SK-N-SH treated with all-trans-retinoic acid at 6 μM for 48 hours (cell line): ENCODE measurements around the gene CPN1.

Source experiments
- ATAC-seq: fragments of 200-7000 bp; cut with Tn5 transposase; 3 replicates; pipeline ENCODE4 v1.9.1; 2020; ENCODE audit warnings: mild to moderate bottlenecking, moderate library complexity
- ARNTL ChIP-seq: fragments of 450-650 bp; formaldehyde crosslinking; IDR thresholded peaks from 2 replicates; pipeline ENCODE4 v1.5.0; 2020; ENCODE audit warnings: low read depth, mild to moderate bottlenecking, moderate library complexity, borderline replicate concordance
- BACH2 ChIP-seq: fragments of 250-450 bp; sonication (Bioruptor Pico); IDR thresholded peaks from 2 replicates; pipeline ENCODE4 v1.9.0; 2021; ENCODE audit warnings: mild to moderate bottlenecking, borderline replicate concordance
- CSDC2 ChIP-seq: fragments of 250-450 bp; sonication (Bioruptor Pico); IDR thresholded peaks from 2 replicates; pipeline ENCODE4 v1.5.0; 2020; ENCODE audit warnings: mild to moderate bottlenecking, moderate library complexity
- ESRRG ChIP-seq: fragments of 250-450 bp; sonication (Bioruptor Pico); IDR thresholded peaks from 2 replicates; pipeline ENCODE4 v1.6.1; 2021; ENCODE audit warnings: mild to moderate bottlenecking
- GLIS3 ChIP-seq: fragments of 250-450 bp; sonication (Bioruptor Pico); IDR thresholded peaks from 2 replicates; pipeline ENCODE4 v1.5.0; 2020; ENCODE audit warnings: mild to moderate bottlenecking, moderate library complexity
- ISL1 ChIP-seq: fragments of 250-450 bp; sonication (Bioruptor Pico); IDR thresholded peaks from 2 replicates; pipeline ENCODE4 v2.1.2; 2022; ENCODE audit warnings: mild to moderate bottlenecking, moderate library complexity
- OSR1 ChIP-seq: fragments of 250-450 bp; sonication (Bioruptor Pico); IDR thresholded peaks from 2 replicates; pipeline ENCODE4 v1.8.0; 2022; ENCODE audit warnings: moderate library complexity, mild to moderate bottlenecking, inconsistent platforms
- PPARA ChIP-seq: fragments of 250-450 bp; sonication (Bioruptor Pico); IDR thresholded peaks from 2 replicates; pipeline ENCODE4 v1.5.0; 2020; ENCODE audit warnings: mild to moderate bottlenecking, borderline replicate concordance
- RARB ChIP-seq: fragments of 250-450 bp; sonication (Bioruptor Pico); IDR thresholded peaks from 2 replicates; pipeline ENCODE4 v1.8.0; 2021; ENCODE audit warnings: mild to moderate bottlenecking, moderate library complexity
- SNAI2 ChIP-seq: fragments of 250-450 bp; sonication (Bioruptor Pico); IDR thresholded peaks from 2 replicates; pipeline ENCODE4 v1.5.0; 2020; ENCODE audit warnings: mild to moderate bottlenecking, moderate library complexity
- TCF4 ChIP-seq: fragments of 250-450 bp; sonication (Bioruptor Pico); IDR thresholded peaks from 2 replicates; pipeline ENCODE4 v1.8.0; 2021; ENCODE audit warnings: mild to moderate bottlenecking, moderate library complexity, borderline replicate concordance
- ZC3H10 ChIP-seq: fragments of 250-450 bp; sonication (Bioruptor Pico); IDR thresholded peaks from 2 replicates; pipeline ENCODE4 v1.5.1; 2021; ENCODE audit warnings: mild to moderate bottlenecking, moderate library complexity
- ZFP3 ChIP-seq: fragments of 250-450 bp; sonication (Bioruptor Pico); IDR thresholded peaks from 2 replicates; pipeline ENCODE4 v1.5.0; 2020; ENCODE audit warnings: mild to moderate bottlenecking, moderate library complexity
- ZFP30 ChIP-seq: fragments of 450-650 bp; formaldehyde crosslinking; IDR thresholded peaks from 2 replicates; pipeline ENCODE4 v1.5.0; 2022; ENCODE audit warnings: mild to moderate bottlenecking, moderate library complexity
- ZNF565 ChIP-seq: fragments of 450-650 bp; formaldehyde crosslinking; conservative IDR thresholded peaks from 2 replicates; pipeline ENCODE4 v1.5.0; 2020; ENCODE audit warnings: low read depth, mild to moderate bottlenecking, moderate library complexity
- ZNF70 ChIP-seq: fragments of 450-650 bp; formaldehyde crosslinking; IDR thresholded peaks from 2 replicates; pipeline ENCODE4 v1.5.0; 2020; ENCODE audit warnings: mild to moderate bottlenecking, moderate library complexity
- ZNF8 ChIP-seq: fragments of 450-650 bp; formaldehyde crosslinking; IDR thresholded peaks from 2 replicates; pipeline ENCODE4 v1.5.0; 2020; ENCODE audit warnings: mild to moderate bottlenecking, moderate library complexity
- TF ChIP-seq, protein P1 (sequence below): fragments of 250-450 bp; sonication (Bioruptor Pico); IDR thresholded peaks from 2 replicates; pipeline ENCODE4 v1.5.1; 2021; ENCODE audit warnings: mild to moderate bottlenecking, moderate library complexity
- TF ChIP-seq, protein P2 (sequence below): fragments of 250-450 bp; sonication (Bioruptor Pico); IDR thresholded peaks from 2 replicates; pipeline ENCODE4 v1.5.0; 2020; ENCODE audit warnings: mild to moderate bottlenecking, moderate library complexity
- TF ChIP-seq, protein P3 (sequence below): fragments of 250-450 bp; sonication (Bioruptor Pico); IDR thresholded peaks from 2 replicates; pipeline ENCODE4 v1.8.0; 2020; ENCODE audit warnings: mild to moderate bottlenecking, moderate library complexity, borderline replicate concordance
- TF ChIP-seq, protein P4 (sequence below): fragments of 250-450 bp; sonication (Bioruptor Pico); IDR thresholded peaks from 2 replicates; pipeline ENCODE4 v1.8.0; 2021; ENCODE audit warnings: low read depth, mild to moderate bottlenecking, moderate library complexity, borderline replicate concordance
- TF ChIP-seq, protein P5 (sequence below): fragments of 250-450 bp; sonication (Bioruptor Pico); IDR thresholded peaks from 2 replicates; pipeline ENCODE4 v1.5.1; 2020; ENCODE audit warnings: low read depth, mild to moderate bottlenecking, moderate library complexity

CPN1 gene

DNA sequence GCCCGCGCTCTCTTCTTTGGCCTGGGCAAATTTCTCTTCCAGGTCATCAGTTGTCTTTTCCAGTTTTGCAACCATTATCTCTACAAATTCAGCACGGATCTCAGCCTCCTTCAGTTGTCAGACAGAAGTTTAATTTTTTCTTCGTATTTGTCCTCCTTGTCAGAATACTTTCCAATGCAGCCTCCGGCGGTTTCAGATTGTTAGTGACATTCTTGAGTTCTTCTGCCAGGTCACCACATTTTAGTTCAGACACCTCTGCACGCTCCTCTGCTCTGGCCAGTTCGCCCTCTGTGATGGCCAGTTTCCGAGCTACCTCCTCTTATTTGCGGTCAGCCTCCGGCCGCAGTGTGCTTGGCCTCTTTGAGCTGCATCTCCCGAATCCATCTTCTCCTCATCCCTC lies 32.8 kb upstream of the CPN1 start:
- ATAC-seq = no peak
- TF ChIP-seq OSR1 (CRISPR knock-in tag) = no peak
- TF ChIP-seq ZFP3 = no peak
- TF ChIP-seq, protein P1, sequence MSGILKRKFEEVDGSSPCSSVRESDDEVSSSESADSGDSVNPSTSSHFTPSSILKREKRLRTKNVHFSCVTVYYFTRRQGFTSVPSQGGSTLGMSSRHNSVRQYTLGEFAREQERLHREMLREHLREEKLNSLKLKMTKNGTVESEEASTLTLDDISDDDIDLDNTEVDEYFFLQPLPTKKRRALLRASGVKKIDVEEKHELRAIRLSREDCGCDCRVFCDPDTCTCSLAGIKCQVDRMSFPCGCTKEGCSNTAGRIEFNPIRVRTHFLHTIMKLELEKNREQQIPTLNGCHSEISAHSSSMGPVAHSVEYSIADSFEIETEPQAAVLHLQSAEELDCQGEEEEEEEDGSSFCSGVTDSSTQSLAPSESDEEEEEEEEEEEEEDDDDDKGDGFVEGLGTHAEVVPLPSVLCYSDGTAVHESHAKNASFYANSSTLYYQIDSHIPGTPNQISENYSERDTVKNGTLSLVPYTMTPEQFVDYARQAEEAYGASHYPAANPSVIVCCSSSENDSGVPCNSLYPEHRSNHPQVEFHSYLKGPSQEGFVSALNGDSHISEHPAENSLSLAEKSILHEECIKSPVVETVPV (CRISPR knock-in tag) = no peak
- TF ChIP-seq ZNF70 (CRISPR knock-in tag) = no peak
- TF ChIP-seq, protein P2, sequence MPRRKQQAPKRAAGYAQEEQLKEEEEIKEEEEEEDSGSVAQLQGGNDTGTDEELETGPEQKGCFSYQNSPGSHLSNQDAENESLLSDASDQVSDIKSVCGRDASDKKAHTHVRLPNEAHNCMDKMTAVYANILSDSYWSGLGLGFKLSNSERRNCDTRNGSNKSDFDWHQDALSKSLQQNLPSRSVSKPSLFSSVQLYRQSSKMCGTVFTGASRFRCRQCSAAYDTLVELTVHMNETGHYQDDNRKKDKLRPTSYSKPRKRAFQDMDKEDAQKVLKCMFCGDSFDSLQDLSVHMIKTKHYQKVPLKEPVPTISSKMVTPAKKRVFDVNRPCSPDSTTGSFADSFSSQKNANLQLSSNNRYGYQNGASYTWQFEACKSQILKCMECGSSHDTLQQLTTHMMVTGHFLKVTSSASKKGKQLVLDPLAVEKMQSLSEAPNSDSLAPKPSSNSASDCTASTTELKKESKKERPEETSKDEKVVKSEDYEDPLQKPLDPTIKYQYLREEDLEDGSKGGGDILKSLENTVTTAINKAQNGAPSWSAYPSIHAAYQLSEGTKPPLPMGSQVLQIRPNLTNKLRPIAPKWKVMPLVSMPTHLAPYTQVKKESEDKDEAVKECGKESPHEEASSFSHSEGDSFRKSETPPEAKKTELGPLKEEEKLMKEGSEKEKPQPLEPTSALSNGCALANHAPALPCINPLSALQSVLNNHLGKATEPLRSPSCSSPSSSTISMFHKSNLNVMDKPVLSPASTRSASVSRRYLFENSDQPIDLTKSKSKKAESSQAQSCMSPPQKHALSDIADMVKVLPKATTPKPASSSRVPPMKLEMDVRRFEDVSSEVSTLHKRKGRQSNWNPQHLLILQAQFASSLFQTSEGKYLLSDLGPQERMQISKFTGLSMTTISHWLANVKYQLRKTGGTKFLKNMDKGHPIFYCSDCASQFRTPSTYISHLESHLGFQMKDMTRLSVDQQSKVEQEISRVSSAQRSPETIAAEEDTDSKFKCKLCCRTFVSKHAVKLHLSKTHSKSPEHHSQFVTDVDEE (CRISPR knock-in tag) = no peak
- no peak for TF ChIP-seq ZNF565 (CRISPR knock-in tag)
- TF ChIP-seq SNAI2 = no peak
- TF ChIP-seq RARB (CRISPR knock-in tag) = no peak
- no peak for TF ChIP-seq PPARA (CRISPR knock-in tag)
- no peak for TF ChIP-seq ZNF8 (CRISPR knock-in tag)
- TF ChIP-seq ESRRG (CRISPR knock-in tag) = no peak
- TF ChIP-seq CSDC2 = no peak
- no peak for TF ChIP-seq ARNTL (CRISPR knock-in tag)
- no peak for TF ChIP-seq GLIS3 (CRISPR knock-in tag)
- TF ChIP-seq, protein P3, sequence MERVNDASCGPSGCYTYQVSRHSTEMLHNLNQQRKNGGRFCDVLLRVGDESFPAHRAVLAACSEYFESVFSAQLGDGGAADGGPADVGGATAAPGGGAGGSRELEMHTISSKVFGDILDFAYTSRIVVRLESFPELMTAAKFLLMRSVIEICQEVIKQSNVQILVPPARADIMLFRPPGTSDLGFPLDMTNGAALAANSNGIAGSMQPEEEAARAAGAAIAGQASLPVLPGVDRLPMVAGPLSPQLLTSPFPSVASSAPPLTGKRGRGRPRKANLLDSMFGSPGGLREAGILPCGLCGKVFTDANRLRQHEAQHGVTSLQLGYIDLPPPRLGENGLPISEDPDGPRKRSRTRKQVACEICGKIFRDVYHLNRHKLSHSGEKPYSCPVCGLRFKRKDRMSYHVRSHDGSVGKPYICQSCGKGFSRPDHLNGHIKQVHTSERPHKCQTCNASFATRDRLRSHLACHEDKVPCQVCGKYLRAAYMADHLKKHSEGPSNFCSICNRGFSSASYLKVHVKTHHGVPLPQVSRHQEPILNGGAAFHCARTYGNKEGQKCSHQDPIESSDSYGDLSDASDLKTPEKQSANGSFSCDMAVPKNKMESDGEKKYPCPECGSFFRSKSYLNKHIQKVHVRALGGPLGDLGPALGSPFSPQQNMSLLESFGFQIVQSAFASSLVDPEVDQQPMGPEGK (CRISPR knock-in tag) = no peak
- no peak for TF ChIP-seq ZC3H10 (CRISPR knock-in tag)
- no peak for TF ChIP-seq ISL1
- TF ChIP-seq, all 23 proteins: peak for 0

- TF ChIP-seq ZNF70 (CRISPR knock-in tag) (no peak), ZFP30 (CRISPR knock-in tag) (no peak), ZNF8 (CRISPR knock-in tag) (no peak), ZNF565 (CRISPR knock-in tag) (no peak), BACH2 (CRISPR knock-in tag) (no peak), TCF4 (CRISPR knock-in tag) (no peak), ESRRG (CRISPR knock-in tag) (no peak), PPARA (CRISPR knock-in tag) (no peak), RARB (CRISPR knock-in tag) (no peak), CSDC2 (no peak)
- TF ChIP-seq, protein P3 (CRISPR knock-in tag) = no peak
- TF ChIP-seq, protein P4, sequence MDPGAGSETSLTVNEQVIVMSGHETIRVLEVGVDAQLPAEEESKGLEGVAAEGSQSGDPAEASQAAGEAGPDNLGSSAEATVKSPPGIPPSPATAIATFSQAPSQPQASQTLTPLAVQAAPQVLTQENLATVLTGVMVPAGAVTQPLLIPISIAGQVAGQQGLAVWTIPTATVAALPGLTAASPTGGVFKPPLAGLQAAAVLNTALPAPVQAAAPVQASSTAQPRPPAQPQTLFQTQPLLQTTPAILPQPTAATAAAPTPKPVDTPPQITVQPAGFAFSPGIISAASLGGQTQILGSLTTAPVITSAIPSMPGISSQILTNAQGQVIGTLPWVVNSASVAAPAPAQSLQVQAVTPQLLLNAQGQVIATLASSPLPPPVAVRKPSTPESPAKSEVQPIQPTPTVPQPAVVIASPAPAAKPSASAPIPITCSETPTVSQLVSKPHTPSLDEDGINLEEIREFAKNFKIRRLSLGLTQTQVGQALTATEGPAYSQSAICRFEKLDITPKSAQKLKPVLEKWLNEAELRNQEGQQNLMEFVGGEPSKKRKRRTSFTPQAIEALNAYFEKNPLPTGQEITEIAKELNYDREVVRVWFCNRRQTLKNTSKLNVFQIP (CRISPR knock-in tag) = no peak
- TF ChIP-seq, protein P5, sequence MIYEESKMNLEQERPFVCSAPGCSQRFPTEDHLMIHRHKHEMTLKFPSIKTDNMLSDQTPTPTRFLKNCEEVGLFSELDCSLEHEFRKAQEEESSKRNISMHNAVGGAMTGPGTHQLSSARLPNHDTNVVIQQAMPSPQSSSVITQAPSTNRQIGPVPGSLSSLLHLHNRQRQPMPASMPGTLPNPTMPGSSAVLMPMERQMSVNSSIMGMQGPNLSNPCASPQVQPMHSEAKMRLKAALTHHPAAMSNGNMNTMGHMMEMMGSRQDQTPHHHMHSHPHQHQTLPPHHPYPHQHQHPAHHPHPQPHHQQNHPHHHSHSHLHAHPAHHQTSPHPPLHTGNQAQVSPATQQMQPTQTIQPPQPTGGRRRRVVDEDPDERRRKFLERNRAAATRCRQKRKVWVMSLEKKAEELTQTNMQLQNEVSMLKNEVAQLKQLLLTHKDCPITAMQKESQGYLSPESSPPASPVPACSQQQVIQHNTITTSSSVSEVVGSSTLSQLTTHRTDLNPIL = no peak
- no peak for ATAC-seq
Observed at GRCh38 chr10:100109670-100110069, 28.0 kb upstream of the CPN1 start.
